GM19240 (cell line): ENCODE data around the gene RERG.
A peak's percentile ranks its signal among the peaks of the same experiment; 100 is the strongest.
"Not testable (repeated sequence)": the region's sequence is repeated elsewhere in the genome, so short reads cannot be mapped to it uniquely, and the experiment has no call there.

Source experiments
- DNase-seq: peaks from one replicate; pipeline ENCODE4 v3.0.0; 2011; ENCODE audit warnings: low spot score; ENCODE audit not compliant: insufficient read length

The RERG gene

GRCh38 chr12:15220915-15221885, at the start of gene RERG:
RERG (minus strand) TSS chr12:15221417; CDS start chr12:15217489, 3,928 bp downstream.
- peak; percentile 38 for DNase-seq

GRCh38 chr12:15270591-15270990, 49.4 kb upstream of the RERG start:
- DNase-seq: no peak

GRCh38 chr12:15268927-15269552, 47.8 kb upstream of the RERG start:
- DNase-seq: peak; percentile 11

GRCh38 chr12:15268309-15268708, 47.1 kb upstream of the RERG start:
- no peak for DNase-seq

GRCh38 chr12:15265875-15266274, 44.7 kb upstream of the RERG start:
- no peak for DNase-seq

- no peak for DNase-seq
Measured at GRCh38 chr12:15256761-15257160, 35.5 kb upstream of the RERG start.

GRCh38 chr12:15253990-15254389, 32.8 kb upstream of the RERG start:
- no peak for DNase-seq

GRCh38 chr12:15244926-15245325, 23.7 kb upstream of the RERG start:
- DNase-seq: no peak

- DNase-seq: no peak
Measured at GRCh38 chr12:15244341-15244740, 23.1 kb upstream of the RERG start.

- DNase-seq: no peak
Measured at GRCh38 chr12:15243102-15243501, 21.9 kb upstream of the RERG start.

GRCh38 chr12:15240898-15241297, 19.7 kb upstream of the RERG start:
- DNase-seq: no peak

GRCh38 chr12:15234508-15234907, 13.3 kb upstream of the RERG start:
- DNase-seq: no peak

GRCh38 chr12:15234011-15234410, 12.8 kb upstream of the RERG start:
- DNase-seq: no peak

- DNase-seq: no peak
Measured at GRCh38 chr12:15232959-15233358, 11.7 kb upstream of the RERG start.

- no peak for DNase-seq
Measured at GRCh38 chr12:15231493-15231892, 10.3 kb upstream of the RERG start.

GRCh38 chr12:15230751-15231150, 9.5 kb upstream of the RERG start:
- no peak for DNase-seq

GRCh38 chr12:15230137-15230536, 8.9 kb upstream of the RERG start:
- no peak for DNase-seq

- DNase-seq: peak; percentile 8
Measured at GRCh38 chr12:15227004-15227679, 5.9 kb upstream of the RERG start.

GRCh38 chr12:15225863-15226218, 4.6 kb upstream of the RERG start:
- DNase-seq: not testable (repeated sequence)

GRCh38 chr12:15225136-15225862, 4.1 kb upstream of the RERG start:
- no peak for DNase-seq

GRCh38 chr12:15222219-15222618, 1.0 kb upstream of the RERG start:
- no peak for DNase-seq
